Measurements from ENCODE around the gene HAPLN2. TPM values are rescaled to one million over a fixed set of nuclear protein-coding genes. Genes with fewer than 3 reads are reported as not detected.
A peak's percentile ranks its signal among the peaks of the same experiment; 100 is the strongest.

HAPLN2 gene
- total RNA-seq, 4 donors from 2014 or later, result 0.18 TPM; not detected in 3

DNA sequence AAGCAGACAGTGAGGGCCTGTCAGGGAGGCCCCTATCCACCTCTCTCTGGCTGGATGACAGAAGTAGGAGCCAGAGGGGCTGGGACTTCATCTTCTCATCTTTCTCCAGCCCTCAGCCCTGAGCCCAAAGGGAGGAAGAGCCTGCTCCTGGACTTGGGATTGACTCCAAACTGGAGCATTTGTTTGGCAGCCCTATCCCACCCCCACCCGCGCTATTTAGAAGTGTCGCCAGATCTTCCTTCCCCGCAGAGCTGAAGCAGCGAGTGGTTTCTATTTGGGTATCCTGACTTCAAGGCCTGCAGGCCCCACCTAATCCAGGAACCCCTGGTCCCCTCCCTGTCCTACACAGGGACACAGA lies 48.4 kb downstream of the HAPLN2 start:
- DNase-seq, result no peak
- Histone ChIP-seq H3K36me3 (peaks cover 0 to 3% (median 0%) of the 10 kb centered on the region in 3 donors), H3K9me3 (no peaks in the 10 kb centered on the region), H3K27ac (peak overlapping the region; percentile 55 to 90 (median 79)), H3K27me3 (peaks cover 0 to 15% (median 0%) of the 10 kb centered on the region in 4 donors), H3K4me1 (peaks cover 13 to 78% (median 52%) of the 10 kb centered on the region in 3 donors), H3K4me3 (no peak overlapping the region)
- TF ChIP-seq, protein P1, sequence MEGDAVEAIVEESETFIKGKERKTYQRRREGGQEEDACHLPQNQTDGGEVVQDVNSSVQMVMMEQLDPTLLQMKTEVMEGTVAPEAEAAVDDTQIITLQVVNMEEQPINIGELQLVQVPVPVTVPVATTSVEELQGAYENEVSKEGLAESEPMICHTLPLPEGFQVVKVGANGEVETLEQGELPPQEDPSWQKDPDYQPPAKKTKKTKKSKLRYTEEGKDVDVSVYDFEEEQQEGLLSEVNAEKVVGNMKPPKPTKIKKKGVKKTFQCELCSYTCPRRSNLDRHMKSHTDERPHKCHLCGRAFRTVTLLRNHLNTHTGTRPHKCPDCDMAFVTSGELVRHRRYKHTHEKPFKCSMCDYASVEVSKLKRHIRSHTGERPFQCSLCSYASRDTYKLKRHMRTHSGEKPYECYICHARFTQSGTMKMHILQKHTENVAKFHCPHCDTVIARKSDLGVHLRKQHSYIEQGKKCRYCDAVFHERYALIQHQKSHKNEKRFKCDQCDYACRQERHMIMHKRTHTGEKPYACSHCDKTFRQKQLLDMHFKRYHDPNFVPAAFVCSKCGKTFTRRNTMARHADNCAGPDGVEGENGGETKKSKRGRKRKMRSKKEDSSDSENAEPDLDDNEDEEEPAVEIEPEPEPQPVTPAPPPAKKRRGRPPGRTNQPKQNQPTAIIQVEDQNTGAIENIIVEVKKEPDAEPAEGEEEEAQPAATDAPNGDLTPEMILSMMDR (IDR thresholded peaks at IDR 0.05), result no peak
- TF ChIP-seq POLR2A (IDR thresholded peaks at IDR 0.05), result no peak
- intact Hi-C loops (cut with DNase I), result no loop called here
- no CpG with 5 or more reads among the region's 5 CpGs for WGBS, 2 donors

DNA sequence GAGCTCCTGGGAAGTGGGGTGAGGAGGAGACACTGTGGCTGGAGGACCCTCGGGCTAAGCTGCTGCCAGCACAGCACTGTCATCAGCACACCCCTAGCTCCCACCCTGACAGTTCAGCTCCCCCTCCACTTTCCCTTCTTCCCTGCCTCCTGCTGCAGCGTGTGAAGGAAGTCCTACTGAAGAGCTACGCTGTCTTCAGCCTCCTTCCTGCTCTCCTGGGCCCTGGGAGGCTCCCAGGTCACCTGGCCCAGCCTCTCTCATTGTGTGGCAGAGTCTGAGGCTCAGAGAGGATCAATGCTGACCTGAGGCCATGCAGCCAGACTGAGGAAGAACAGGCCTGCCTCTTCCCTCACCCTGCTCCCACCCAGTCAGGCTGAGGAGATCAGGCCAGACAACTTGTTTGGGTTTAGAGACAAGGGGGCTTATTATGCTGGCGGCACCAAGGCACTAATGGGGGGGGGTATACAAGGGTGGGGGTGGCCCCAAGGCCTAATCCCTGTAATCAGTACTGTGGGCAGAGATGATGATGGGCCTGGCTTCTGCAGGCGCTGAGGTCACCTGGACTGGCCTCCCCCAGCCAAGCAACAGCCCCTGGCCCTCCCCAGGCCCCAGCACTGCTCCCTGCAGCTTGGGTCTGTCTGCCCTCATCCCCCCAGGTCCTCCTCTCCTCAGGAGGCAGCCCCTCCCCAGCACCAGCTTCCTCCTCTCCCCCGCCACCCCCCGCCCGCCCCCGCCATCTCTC lies 48.9 kb downstream of the HAPLN2 start:
- TF ChIP-seq POLR2A (IDR thresholded peaks at IDR 0.05), result no peak
- TF ChIP-seq, protein P1 (IDR thresholded peaks at IDR 0.05), result no peak
- Histone ChIP-seq H3K4me3 (no peak overlapping the region), H3K27ac (peak overlapping the region; percentile 55 to 90 (median 79)), H3K9me3 (no peaks in the 10 kb centered on the region), H3K36me3 (peaks cover 0 to 7% (median 0%) of the 10 kb centered on the region in 3 donors), H3K27me3 (peaks cover 0 to 20% (median 0%) of the 10 kb centered on the region in 4 donors), H3K4me1 (peaks cover 13 to 72% (median 47%) of the 10 kb centered on the region in 3 donors)
- intact Hi-C loops (cut with DNase I), result no loop called here
- no peak for DNase-seq
- 59 to 72% methylated on average over 2 to 4 of the region's 9 CpGs for WGBS, 2 donors

DNA sequence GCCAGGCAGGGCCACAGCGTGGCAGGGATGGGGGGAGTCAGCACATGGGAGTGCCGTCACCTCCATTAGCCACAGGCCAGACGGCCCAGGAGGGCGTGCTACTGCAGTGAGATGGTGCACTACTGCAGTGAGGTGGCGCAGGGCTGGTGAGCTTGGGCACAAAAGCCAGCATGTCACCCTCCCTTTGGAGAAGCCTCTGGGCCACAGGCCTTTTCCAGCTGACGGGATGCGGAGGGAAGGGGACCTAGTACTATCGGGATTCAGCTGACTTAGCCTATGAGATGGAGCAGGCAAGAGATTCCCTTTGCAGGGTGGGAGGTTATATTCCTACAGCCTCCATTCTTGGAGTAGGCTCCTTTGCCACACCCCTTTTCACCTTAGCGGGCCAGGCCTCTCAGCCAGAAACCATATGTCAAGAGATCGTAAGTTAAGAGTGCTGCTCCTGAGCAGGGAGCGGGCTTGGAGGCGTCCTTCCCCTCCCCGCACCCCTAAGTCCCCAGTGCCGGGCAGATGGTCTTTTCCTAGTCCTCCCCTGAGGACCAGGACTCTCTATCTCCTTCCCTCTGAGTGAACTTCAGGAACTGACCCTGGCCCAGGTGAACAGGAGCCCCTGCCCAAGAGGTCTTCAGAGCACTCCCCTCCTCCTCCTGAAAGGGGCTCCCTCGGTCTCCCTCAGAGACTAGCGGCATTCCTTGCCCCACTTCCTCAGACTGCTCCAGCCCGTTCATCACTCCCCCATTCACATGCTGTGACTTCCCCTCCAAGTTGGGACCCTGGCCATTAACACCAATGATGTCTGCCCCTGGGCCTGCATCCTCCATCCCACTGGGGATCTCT lies 49.8 kb downstream of the HAPLN2 start:
- 73 to 76% methylated on average over 6 to 8 of the region's 17 CpGs for WGBS, 2 donors
- DNase-seq, result no peak
- intact Hi-C loops (cut with DNase I), result no loop called here
- Histone ChIP-seq H3K27me3 (peaks cover 0 to 29% (median 0%) of the 10 kb centered on the region in 4 donors), H3K4me1 (peaks cover 13 to 65% (median 42%) of the 10 kb centered on the region in 3 donors), H3K36me3 (peaks cover 0 to 7% (median 0%) of the 10 kb centered on the region in 3 donors), H3K9me3 (no peaks in the 10 kb centered on the region), H3K4me3 (no peak overlapping the region), H3K27ac (peak overlapping the region in 3 of 4 donors; percentile 75 to 90 (median 83))
- TF ChIP-seq, protein P1 (IDR thresholded peaks at IDR 0.05), result no peak
- TF ChIP-seq POLR2A (IDR thresholded peaks at IDR 0.05), result no peak

DNA sequence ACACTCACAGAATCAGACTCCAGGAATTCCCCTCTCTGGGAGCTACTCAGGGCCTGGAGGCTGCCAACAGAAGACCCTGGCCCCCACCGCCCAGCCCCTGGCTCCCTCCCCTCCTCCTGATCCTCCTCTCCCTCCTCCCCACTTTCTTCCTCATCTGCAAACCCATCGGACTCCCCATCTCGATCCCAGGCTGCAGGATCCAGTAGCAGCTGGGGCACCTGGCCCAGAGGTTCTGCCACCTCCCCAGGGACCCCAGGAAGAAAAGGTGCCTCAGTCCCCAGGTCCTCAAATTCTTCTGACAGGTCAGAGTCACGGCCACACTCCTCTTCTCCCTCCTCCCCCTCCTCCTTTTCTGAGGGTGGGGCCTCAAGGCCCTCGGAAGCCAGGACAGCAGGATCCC lies 50.6 kb downstream of the HAPLN2 start:
- Histone ChIP-seq H3K27me3 (peaks cover 0 to 37% (median 0%) of the 10 kb centered on the region in 4 donors), H3K27ac (peak overlapping the region in 3 of 4 donors; percentile 26 to 90 (median 75)), H3K4me1 (peaks cover 10 to 65% (median 34%) of the 10 kb centered on the region in 3 donors), H3K36me3 (peaks cover 0 to 7% (median 0%) of the 10 kb centered on the region in 3 donors), H3K9me3 (no peaks in the 10 kb centered on the region), H3K4me3 (no peak overlapping the region)
- no peak for DNase-seq
- intact Hi-C loops (cut with DNase I), result no loop called here
- TF ChIP-seq, protein P1 (IDR thresholded peaks at IDR 0.05), result no peak
- no peak for TF ChIP-seq POLR2A (IDR thresholded peaks at IDR 0.05)
- 53 to 58% methylated on average over 2 to 4 of the region's 5 CpGs for WGBS, 2 donors

Data from esophagus squamous epithelium (tissue), 5 donors.